ENCODE data around the gene CIROP. TPM values are rescaled to one million over a fixed set of nuclear protein-coding genes. Genes with fewer than 3 reads are reported as not detected.

Gene CIROP
- total and polyA plus RNA-seq, 4 donors, result 0.18 TPM; not detected in 3

DNA sequence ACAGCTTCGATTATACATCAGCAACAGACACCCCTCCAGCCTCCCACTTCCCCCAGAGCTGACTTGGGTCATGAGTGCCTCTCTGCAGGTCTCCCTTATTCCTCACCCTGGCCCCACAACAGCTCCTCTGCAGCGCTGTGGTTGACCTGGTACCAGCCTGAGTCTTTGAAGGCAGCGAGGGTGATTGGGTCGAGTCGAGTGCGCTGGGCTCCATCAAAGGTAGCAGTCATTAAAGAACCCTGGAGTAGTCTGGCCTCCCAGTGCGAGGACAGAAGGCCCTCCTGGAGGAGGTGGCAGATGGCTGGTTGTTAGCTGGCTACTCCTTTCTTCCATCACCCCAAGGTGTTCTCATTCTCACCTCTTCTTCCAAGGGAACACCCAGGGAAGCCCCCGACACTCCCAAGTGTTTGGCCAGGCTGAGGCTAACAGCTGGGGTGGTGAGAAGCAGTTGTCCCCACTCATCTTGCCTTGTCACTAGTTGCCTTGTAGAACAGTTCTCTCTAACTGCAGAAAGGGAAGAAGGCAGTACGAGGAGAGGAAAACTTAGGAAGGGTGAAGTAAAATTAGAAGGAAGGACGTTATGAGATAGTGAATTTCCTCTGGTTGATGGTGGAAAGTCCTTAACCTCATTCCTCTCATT lies 2.7 kb downstream of the CIROP start:
- peak; percentile 32 to 34 for DNase-seq
- H3K27ac ChIP-seq (ENCODE audit: low read depth in 1 of 2, low read length in 2 of 2), result no peak overlapping the region
- H3K27me3 ChIP-seq (ENCODE audit: control insufficient read depth in 1 of 2, insufficient read depth in 2 of 2, low read length in 1 of 2), result no peaks in the 10 kb centered on the region
- no peaks in the 10 kb centered on the region for H3K36me3 ChIP-seq (ENCODE audit: control insufficient read depth in 1 of 2, insufficient read depth in 2 of 2, low read length in 1 of 2)
- H3K9me3 ChIP-seq (ENCODE audit: control insufficient read depth, low read length), result no peaks in the 10 kb centered on the region
- ATAC-seq (ENCODE audit: low FRiP score), result no peak
- 25 to 55% methylated on average over 10 of the region's 10 CpGs for whole genome bisulfite sequencing, 2 donors
- no peaks in the 10 kb centered on the region for H3K4me1 ChIP-seq (ENCODE audit: control insufficient read depth in 1 of 2, insufficient read depth in 2 of 2, low read length in 2 of 2)
- H3K4me3 ChIP-seq (ENCODE audit: low read length in 2 of 2), result no peak overlapping the region
- intact Hi-C loops (cut with DNase I), result no loop called here

DNA sequence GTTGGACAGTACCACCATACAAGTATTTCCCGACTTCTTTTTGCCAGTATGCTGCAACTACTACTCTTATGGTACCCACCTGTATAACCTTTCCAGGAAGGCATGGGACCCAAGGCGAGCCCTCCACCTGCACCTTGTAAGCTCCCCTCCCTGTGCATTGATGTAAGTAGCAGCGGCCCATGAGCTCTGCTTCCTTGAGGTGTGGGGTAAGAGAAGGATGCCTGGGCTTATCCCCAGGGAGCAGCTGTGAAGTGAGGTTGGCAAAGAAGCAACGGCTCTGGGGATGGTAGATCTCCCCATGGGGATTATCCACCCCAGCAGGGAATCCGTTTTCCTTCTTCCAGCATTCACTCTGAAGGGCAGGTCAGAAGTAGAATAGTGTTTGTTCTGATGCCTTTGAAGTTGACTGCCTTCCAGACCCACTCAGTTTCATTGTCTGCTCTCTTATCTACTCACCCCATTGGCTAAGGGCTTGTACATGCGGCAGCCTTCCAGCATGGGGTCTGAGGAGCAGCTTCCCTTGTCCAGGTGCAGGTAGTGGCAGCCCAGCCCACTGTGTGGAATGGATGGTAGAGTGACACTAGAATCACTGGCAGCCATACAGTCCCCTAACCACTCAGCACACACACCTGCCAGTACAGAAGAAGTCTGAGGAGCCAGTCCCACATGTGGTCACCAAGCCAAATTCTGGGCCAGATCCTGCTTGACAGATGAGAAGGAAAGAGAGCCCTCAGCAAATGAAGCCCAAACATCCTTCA lies 3.4 kb downstream of the CIROP start:
- Histone ChIP-seq H3K27me3 (ENCODE audit: control insufficient read depth in 1 of 2, insufficient read depth in 2 of 2, low read length in 1 of 2) (no peaks in the 10 kb centered on the region), H3K9me3 (ENCODE audit: control insufficient read depth, low read length) (no peaks in the 10 kb centered on the region), H3K27ac (ENCODE audit: low read depth in 1 of 2, low read length in 2 of 2) (no peak overlapping the region), H3K4me3 (ENCODE audit: low read length in 2 of 2) (no peak overlapping the region), H3K36me3 (ENCODE audit: control insufficient read depth in 1 of 2, insufficient read depth in 2 of 2, low read length in 1 of 2) (no peaks in the 10 kb centered on the region), H3K4me1 (ENCODE audit: control insufficient read depth in 1 of 2, insufficient read depth in 2 of 2, low read length in 2 of 2) (peaks cover 0 to 6% of the 10 kb centered on the region in 2 donors)
- DNase-seq (peak in 1 of 2 donors; percentile 57), ATAC-seq (ENCODE audit: low FRiP score) (no peak)
- WGBS, 2 donors, result 74 to 76% methylated on average over 6 of the region's 6 CpGs
- intact Hi-C loops (cut with DNase I), result no loop called here

- DNase-seq, result peak in 1 of 2 donors; percentile 59
Measured at GRCh38 chr14:23099212-23099861, 5.5 kb downstream of the CIROP start.

DNA sequence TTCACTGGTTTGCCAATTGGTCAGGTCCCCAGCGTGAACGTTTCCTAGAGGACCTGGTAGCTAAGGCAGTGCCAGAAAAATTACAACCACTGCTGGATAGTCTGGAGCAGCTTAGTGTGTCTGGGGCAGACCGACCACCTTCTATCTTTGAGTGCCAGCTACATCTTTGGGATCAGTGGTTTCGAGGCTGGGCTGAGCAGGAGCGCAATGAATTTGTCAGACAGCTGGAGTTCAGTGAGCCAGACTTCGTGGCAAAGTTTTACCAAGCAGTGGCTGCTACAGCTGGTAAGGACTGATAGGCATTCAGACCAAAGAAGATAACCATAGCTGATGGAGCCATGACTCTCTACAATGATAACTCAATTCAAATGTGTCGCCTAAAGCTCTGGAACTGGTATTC lies 7.0 kb downstream of the CIROP start:
- WGBS, 2 donors, result 85 to 89% methylated on average over 7 of the region's 7 CpGs
- no peaks in the 10 kb centered on the region for H3K9me3 ChIP-seq (ENCODE audit: control insufficient read depth, low read length)
- ATAC-seq (ENCODE audit: low FRiP score), result no peak
- H3K4me1 ChIP-seq (ENCODE audit: control insufficient read depth in 1 of 2, insufficient read depth in 2 of 2, low read length in 2 of 2), result peaks cover 0 to 11% of the 10 kb centered on the region in 2 donors
- H3K4me3 ChIP-seq (ENCODE audit: low read length in 2 of 2), result no peak overlapping the region
- peak in 1 of 2 donors; percentile 30 for DNase-seq
- intact Hi-C loops (cut with DNase I), result no loop called here
- H3K27ac ChIP-seq (ENCODE audit: low read depth in 1 of 2, low read length in 2 of 2), result no peak overlapping the region
- H3K36me3 ChIP-seq (ENCODE audit: control insufficient read depth in 1 of 2, insufficient read depth in 2 of 2, low read length in 1 of 2), result no peaks in the 10 kb centered on the region
- no peaks in the 10 kb centered on the region for H3K27me3 ChIP-seq (ENCODE audit: control insufficient read depth in 1 of 2, insufficient read depth in 2 of 2, low read length in 1 of 2)

More at GRCh38 chr14:23099212-23099861, 5.5 kb downstream of the CIROP start:
- WGBS, 2 donors, result 78% methylated on average over 10 of the region's 10 CpGs
- intact Hi-C loops (cut with DNase I), result no loop called here
- no peak for ATAC-seq (ENCODE audit: low FRiP score)
- peaks cover 0 to 6% of the 10 kb centered on the region in 2 donors for H3K4me1 ChIP-seq (ENCODE audit: control insufficient read depth in 1 of 2, insufficient read depth in 2 of 2, low read length in 2 of 2)
- H3K9me3 ChIP-seq (ENCODE audit: control insufficient read depth, low read length), result no peaks in the 10 kb centered on the region
- H3K27ac ChIP-seq (ENCODE audit: low read depth in 1 of 2, low read length in 2 of 2), result no peak overlapping the region
- no peak overlapping the region for H3K4me3 ChIP-seq (ENCODE audit: low read length in 2 of 2)
- no peaks in the 10 kb centered on the region for H3K36me3 ChIP-seq (ENCODE audit: control insufficient read depth in 1 of 2, insufficient read depth in 2 of 2, low read length in 1 of 2)
- no peaks in the 10 kb centered on the region for H3K27me3 ChIP-seq (ENCODE audit: control insufficient read depth in 1 of 2, insufficient read depth in 2 of 2, low read length in 1 of 2)

GRCh38 chr14:23095196-23096108 lies 9.3 kb downstream of the CIROP start, which contains the start of gene C14orf119:
Gene C14orf119, plus strand, starts transcription at chr14:23095505. Its CDS starts 2,154 bp downstream, at chr14:23097659.
- ATAC-seq (ENCODE audit: low FRiP score) (peak; percentile 98), DNase-seq (peak; percentile 96 to 100)
- intact Hi-C loops (cut with DNase I), result loop anchor here in 1 of 2 donors (2.0 kb wide), 1 partner anchor 205 kb away; no protein-coding TSS in a partner anchor
- Histone ChIP-seq H3K9me3 (ENCODE audit: control insufficient read depth, low read length) (no peaks in the 10 kb centered on the region), H3K27me3 (ENCODE audit: control insufficient read depth in 1 of 2, insufficient read depth in 2 of 2, low read length in 1 of 2) (no peaks in the 10 kb centered on the region), H3K27ac (ENCODE audit: low read depth in 1 of 2, low read length in 2 of 2) (peak within 1 kb of the TSS in 1 of 2 donors; percentile 92), H3K4me3 (ENCODE audit: low read length in 2 of 2) (peak within 1 kb of the TSS; percentile 62 to 68), H3K36me3 (ENCODE audit: control insufficient read depth in 1 of 2, insufficient read depth in 2 of 2, low read length in 1 of 2) (no peaks in the 10 kb centered on the region), H3K4me1 (ENCODE audit: control insufficient read depth in 1 of 2, insufficient read depth in 2 of 2, low read length in 2 of 2) (peaks cover 0 to 11% of the 10 kb centered on the region in 2 donors)
- WGBS, 2 donors, result 0 to 1% methylated on average over 46 of the region's 46 CpGs

- Histone ChIP-seq H3K4me3 (ENCODE audit: low read length in 2 of 2) (peak within 1 kb of the TSS; percentile 62 to 68), H3K27me3 (ENCODE audit: control insufficient read depth in 1 of 2, insufficient read depth in 2 of 2, low read length in 1 of 2) (no peaks in the 10 kb centered on the region), H3K4me1 (ENCODE audit: control insufficient read depth in 1 of 2, insufficient read depth in 2 of 2, low read length in 2 of 2) (peaks cover 0 to 11% of the 10 kb centered on the region in 2 donors), H3K9me3 (ENCODE audit: control insufficient read depth, low read length) (no peaks in the 10 kb centered on the region), H3K27ac (ENCODE audit: low read depth in 1 of 2, low read length in 2 of 2) (peak within 1 kb of the TSS in 1 of 2 donors; percentile 92), H3K36me3 (ENCODE audit: control insufficient read depth in 1 of 2, insufficient read depth in 2 of 2, low read length in 1 of 2) (no peaks in the 10 kb centered on the region)
- DNase-seq (peak; percentile 81 to 100), ATAC-seq (ENCODE audit: low FRiP score) (peak; percentile 85)
- intact Hi-C loops (cut with DNase I), result loop anchor here in 1 of 2 donors (2.0 kb wide), 1 partner anchor 206 kb away; no protein-coding TSS in a partner anchor
- WGBS, 2 donors, result 0 to 1% methylated on average over 50 to 55 of the region's 55 CpGs
Measured at GRCh38 chr14:23094666-23095195, 10.1 kb downstream of the CIROP start, which contains the start of gene ACIN1. Gene ACIN1, minus strand, starts transcription at chr14:23095136. Its CDS starts 24 bp downstream, at chr14:23095112.

- ATAC-seq (ENCODE audit: low FRiP score) (no peak), DNase-seq (no peak)
- Histone ChIP-seq H3K4me1 (ENCODE audit: control insufficient read depth in 1 of 2, insufficient read depth in 2 of 2, low read length in 2 of 2) (peaks cover 0 to 11% of the 10 kb centered on the region in 2 donors), H3K4me3 (ENCODE audit: low read length in 2 of 2) (peak overlapping the region; percentile 60 to 68), H3K36me3 (ENCODE audit: control insufficient read depth in 1 of 2, insufficient read depth in 2 of 2, low read length in 1 of 2) (no peaks in the 10 kb centered on the region), H3K9me3 (ENCODE audit: control insufficient read depth, low read length) (no peaks in the 10 kb centered on the region), H3K27ac (ENCODE audit: low read depth in 1 of 2, low read length in 2 of 2) (no peak overlapping the region), H3K27me3 (ENCODE audit: control insufficient read depth in 1 of 2, insufficient read depth in 2 of 2, low read length in 1 of 2) (no peaks in the 10 kb centered on the region)
- intact Hi-C loops (cut with DNase I), result loop anchor here in 1 of 2 donors (2.0 kb wide), 1 partner anchor 207 kb away; no protein-coding TSS in a partner anchor
- WGBS, 2 donors, result 0 to 1% methylated on average over 14 of the region's 14 CpGs
Measured at GRCh38 chr14:23093991-23094665, 10.7 kb downstream of the CIROP start.

All from aorta (tissue), 5 donors.